Measurements from ENCODE around the gene INSYN1.
"Not testable (repeated sequence)": the region's sequence is repeated elsewhere in the genome, so short reads cannot be mapped to it uniquely, and the experiment has no call there.

The INSYN1 gene

GRCh38 chr15:73749971-73750370 lies 3.2 kb downstream of the INSYN1 start:
- no peak for DNase-seq

- no peak for DNase-seq
Measured at GRCh38 chr15:73749533-73749932, 3.6 kb downstream of the INSYN1 start.

- DNase-seq, result no peak
Measured at GRCh38 chr15:73748730-73749129, 4.4 kb downstream of the INSYN1 start.

DNA sequence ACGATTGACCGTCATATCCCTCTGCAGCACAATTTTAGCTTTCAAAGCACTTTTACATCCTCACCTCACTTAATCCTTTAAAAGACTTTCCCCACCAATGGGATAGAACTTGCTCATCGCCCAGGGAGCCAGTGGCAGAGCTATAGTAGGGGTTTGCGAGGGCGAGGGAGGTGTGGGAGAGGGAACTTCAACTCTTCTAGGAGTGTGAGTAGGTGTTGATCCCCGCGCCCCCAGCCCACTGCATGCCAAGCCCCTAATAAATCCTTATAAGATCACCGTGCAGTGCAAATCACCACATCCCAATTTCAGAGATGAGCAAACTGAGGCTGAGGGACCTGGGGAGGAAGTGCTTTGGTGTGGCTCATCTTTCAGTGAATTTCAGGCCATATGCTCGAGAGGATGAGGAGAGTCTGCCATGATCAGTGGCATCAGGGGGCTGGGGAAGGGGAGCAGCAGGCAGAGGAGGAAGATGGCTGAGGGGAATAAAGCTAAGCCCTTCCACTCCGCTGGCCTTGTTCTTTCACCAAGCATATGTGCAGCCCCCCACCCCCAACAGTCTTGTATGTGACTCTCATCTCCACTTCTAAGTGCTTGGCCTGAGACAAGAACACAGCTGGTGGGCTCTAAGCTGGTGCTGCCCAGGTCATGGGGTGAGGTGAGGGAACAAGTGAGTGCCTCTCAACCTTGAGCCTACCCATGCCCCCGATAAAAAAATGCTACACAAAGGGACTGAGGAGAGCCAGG lies 5.1 kb downstream of the INSYN1 start:
- no peak for DNase-seq

DNA sequence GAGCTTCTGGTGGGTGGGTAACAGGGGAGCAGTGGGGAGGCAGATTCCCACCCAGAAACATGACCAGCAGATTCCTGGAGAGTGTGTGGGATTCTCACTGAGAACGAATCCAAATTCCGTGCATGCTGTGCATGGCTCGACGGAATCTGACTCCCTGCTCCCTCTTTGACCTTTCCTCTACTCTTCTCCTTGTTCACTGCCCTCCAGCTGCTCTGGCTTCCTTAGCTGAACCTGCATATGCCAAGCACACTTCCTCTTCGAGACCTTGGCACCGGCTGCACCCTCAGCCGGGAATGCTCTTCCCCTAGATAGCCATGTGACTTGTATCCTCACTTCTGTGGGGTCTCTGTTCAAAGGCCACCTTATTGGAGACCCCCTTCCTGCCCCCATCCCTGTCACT lies 6.3 kb downstream of the INSYN1 start:
- no peak for DNase-seq

DNA sequence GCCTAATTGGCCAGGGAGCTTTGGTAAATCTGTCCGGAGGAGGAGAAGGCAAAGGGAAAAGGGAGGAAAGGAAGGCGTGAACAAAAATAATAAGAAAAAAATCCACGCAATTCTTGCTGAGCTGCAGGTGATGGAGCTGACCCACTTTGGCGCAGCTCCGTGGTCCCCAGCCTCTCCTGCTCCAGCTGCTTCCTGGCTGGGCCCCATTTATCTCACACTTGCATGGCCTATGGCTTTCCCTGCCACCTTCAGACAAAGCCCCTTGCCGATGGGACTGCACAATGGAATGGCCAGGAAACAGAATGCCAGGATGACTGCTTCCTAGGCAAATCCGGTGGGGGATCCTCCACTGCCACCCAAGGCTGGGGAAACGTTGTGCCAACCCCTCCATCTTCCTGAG lies 6.9 kb downstream of the INSYN1 start:
- no peak for DNase-seq

DNA sequence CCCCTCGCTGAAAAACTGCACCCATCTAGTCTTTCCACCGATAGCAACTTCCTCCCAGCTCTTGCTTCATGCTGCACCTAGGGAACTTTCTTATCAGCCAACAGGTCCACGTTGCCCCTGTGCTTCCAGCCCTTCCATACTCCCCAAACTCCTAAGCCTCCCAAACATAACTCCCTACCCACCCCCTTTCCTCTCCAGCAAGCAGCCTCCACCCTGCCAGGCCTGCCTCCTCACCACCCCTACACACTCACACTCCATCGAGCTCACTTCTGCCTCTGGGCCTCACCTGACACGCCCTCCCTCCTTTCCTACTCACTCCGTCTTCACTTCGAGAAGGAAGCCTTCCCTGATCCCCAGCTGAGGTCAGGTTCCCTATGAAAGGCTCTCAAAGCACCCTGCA lies 8.1 kb downstream of the INSYN1 start:
- DNase-seq, result no peak

GRCh38 chr15:73744293-73744692 lies 8.9 kb downstream of the INSYN1 start:
- no peak for DNase-seq

DNA sequence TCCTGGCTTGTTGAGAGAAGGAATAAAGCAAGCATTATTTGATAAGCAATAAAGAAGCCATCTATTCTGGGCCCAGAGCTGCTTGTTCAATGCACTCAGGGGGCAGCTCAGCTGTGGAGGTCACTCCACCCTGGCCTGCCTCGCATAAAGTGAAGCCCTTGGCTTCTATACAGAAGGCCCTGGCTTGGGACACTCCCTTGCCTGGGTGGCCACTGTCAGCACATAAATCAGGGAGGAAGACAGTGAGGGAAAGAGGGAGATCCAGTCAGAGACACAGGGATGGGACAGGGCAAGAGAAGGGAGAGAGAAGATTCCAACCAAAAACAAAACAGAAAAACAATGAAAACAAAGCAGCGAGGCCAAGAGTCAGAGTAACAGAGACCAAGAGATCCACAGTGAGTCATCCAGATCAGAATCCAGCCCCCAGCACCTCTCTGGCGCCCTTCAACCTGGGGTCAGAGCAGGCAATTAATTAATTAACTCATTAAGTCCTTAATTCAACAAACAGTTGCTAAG lies 11.8 kb downstream of the INSYN1 start:
- DNase-seq, result no peak

GRCh38 chr15:73740152-73741048 lies 12.8 kb downstream of the INSYN1 start:
- DNase-seq, result no peak

DNA sequence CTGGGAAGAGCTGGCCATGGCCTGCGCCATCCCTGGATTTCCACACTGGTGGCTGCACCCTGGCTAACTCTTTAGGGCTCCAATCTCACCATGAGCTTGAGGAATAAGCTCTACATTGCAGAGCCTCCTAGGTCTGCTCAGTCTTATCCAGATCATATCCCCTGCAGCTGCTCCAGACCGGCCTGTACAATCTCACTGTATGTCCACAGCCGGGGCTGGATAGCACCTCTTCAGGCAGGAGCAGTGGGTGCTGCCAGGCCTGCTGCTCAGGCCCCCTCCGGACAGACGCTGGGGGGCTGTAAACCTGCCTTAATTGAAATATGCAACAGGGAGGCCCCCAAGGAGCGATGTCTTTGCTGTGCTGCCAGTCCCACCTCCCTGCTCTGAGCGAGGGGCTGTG lies 15.6 kb downstream of the INSYN1 start:
- DNase-seq, result no peak

DNA sequence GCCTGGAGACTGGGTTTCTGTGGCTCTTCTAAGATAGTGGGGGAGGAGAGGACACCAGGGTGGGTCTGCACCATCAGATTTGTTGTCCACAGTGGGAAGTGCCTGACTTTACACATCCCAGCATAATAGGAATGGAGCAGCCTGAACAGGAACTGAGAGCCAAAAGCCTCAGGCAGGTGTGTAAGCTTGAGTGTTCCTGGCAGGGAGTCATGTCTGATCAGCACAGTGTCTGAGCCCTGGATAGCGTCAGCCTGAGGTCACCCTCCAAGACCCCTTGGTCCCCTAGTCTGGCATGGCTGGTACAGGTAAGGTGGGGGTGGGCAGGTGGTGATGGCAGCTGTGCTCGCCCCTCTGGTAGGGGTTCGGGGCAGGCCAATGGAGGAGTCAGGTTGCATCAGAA lies 20.2 kb downstream of the INSYN1 start:
- no peak for DNase-seq

DNA sequence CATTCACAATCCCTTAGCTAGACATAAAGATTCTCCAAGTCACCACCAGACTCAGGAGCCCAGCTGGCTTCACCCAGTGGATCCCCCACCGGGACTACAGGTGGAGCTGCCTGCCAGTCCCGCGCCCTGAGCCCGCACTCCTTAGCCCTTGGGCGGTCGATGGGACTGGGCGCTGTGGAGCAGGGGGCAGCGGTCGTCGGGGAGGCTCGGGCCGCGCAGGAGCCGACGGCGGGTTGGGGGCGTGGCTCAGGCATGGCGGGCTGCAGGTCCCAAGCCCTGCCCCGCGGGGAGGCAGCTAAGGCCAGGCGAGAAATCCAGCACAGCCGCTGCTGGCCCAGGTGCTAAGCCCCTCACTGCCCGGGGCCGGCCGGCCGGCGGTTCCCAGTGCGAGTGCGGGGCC lies 21.1 kb downstream of the INSYN1 start:
- not testable (repeated sequence) for DNase-seq

- no peak for DNase-seq
Measured at GRCh38 chr15:73727330-73727976, 25.7 kb downstream of the INSYN1 start.

GRCh38 chr15:73724212-73724611 lies 28.9 kb downstream of the INSYN1 start:
- DNase-seq, result no peak

DNA sequence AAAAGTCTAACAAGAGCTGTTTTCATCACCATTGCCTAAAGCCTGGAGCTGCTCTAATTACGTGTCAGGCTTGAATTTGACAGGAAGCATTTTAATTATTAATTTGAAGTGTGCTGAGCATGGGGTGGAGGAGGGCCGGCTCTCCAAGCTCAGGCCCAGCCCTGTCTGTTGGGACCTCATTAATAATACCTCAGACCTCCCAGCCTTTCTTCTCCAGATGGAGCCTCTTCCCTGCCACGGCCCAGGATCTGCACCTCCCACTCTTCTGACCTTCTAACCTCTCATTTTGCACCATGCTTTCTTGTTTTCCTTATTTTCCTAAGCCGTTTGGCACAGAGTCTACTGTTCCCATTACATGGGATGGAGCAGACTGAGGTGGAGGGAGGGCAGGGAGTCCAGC lies 30.0 kb downstream of the INSYN1 start:
- no peak for DNase-seq

- no peak for DNase-seq
Measured at GRCh38 chr15:73722425-73722824, 30.7 kb downstream of the INSYN1 start.

- DNase-seq, result no peak
Measured at GRCh38 chr15:73718694-73719093, 34.5 kb downstream of the INSYN1 start.

- DNase-seq, result no peak
Measured at GRCh38 chr15:73717802-73718201, 35.3 kb downstream of the INSYN1 start.

GRCh38 chr15:73717206-73717605 lies 35.9 kb downstream of the INSYN1 start:
- DNase-seq, result no peak

- DNase-seq, result no peak
Measured at GRCh38 chr15:73716417-73716816, 36.7 kb downstream of the INSYN1 start.

- no peak for DNase-seq
Measured at GRCh38 chr15:73715417-73715816, 37.7 kb downstream of the INSYN1 start.

DNA sequence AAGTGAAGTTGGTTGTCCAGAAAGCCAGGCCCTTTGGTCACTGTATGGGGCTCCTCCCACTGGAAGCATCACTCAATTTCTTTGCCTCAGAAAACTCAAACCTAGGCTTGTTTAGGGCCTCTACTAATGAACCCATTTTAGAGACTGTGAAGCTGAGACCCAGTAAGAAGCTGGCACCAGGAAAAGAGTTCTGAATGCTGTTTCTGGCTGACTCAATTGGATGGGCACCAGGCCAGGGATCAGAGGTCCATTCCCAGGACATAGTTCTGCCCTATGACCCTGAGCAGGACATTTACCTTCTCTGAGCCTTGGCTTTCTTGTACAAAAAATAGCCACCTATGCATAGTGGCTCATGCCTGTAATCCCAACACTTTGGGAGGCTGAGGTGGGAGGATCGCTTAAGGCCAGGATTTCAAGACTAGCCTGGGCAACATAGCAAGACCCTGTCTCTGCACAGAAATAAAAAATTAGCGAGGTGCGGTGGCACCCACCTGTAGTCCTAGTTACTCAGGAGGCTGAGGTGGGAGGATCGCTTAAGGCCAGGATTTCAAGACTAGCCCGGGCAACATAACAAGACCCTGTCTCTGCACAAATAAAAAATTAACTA lies 38.4 kb downstream of the INSYN1 start:
- DNase-seq, result no peak

All from right kidney (tissue), 1 donor.